A673 (cell line): ENCODE data around the gene NXF1.

Experiments used
- CTCF ChIP-seq: fragments of 300-800, 200-600 bp; sonication (generic); conservative IDR thresholded peaks from 2 replicates; pipeline ENCODE4 v1.5.1; 2017; ENCODE audit warnings: low read depth, mild to moderate bottlenecking, antibody characterized with exemption, low read length, moderate library complexity, mixed read lengths
- EZH2 ChIP-seq: fragments of 200-600 bp; sonication (generic); IDR thresholded peaks from 2 replicates; pipeline ENCODE4 v1.6.1; 2017; ENCODE audit warnings: borderline replicate concordance, low read depth, mild to moderate bottlenecking, mixed read lengths, antibody characterized with exemption, low read length; ENCODE audit not compliant: poor library complexity, severe bottlenecking

- TF ChIP-seq CTCF (no peak), EZH2 (no peak)
Measured at GRCh38 chr11:62853279-62853965, 48.2 kb upstream of the NXF1 start.
